Activated naive CD4-positive, alpha-beta T cell treated with anti-CD3 and anti-CD28 coated beads, Interleukin-2, amount 50 U/mL, for 72 hours (primary cell): ENCODE results near the gene PRPH. TPM values are rescaled to one million over a fixed set of nuclear protein-coding genes. Genes with fewer than 3 reads are reported as not detected.

ENCODE experiments used
- ATAC-seq, 2 donors: fragments of 150-1000 bp; cut with Tn5 transposase; 2 replicates each; pipeline ENCODE4 v1.10.0; 2021; ENCODE audit warnings: mild to moderate bottlenecking in 2 of 2, moderate library complexity in 2 of 2
- DNase-seq, 2 donors: peaks; one replicate each; pipeline ENCODE4 v3.0.0; 2021 to 2022; ENCODE audit warnings: low spot score in 2 of 2
- H3K27ac Mint-ChIP-seq, 2 donors: one replicate each; pipeline ENCODE4 v1.8.0; 2022; ENCODE audit warnings: mild to moderate bottlenecking in 2 of 2, mixed read lengths in 2 of 2
- H3K36me3 Mint-ChIP-seq, 2 donors: one replicate each; pipeline ENCODE4 v1.8.0; 2022; ENCODE audit warnings: mixed read lengths in 2 of 2
- H3K9me3 Mint-ChIP-seq, 2 donors: one replicate each; pipeline ENCODE4 v1.8.0; 2022; ENCODE audit warnings: mixed read lengths in 2 of 2
- total RNA-seq, 2 donors: library from RNA; stranded (reverse); gene quantifications; one replicate each; pipeline ENCODE4 v1.2.3, GENCODE V29; 2022

Gene PRPH
- total RNA-seq, 2 donors from 2014 or later = not detected

GRCh38 chr12:49345825-49346658 is 51.1 kb downstream of the PRPH start:
- Mint-ChIP-seq H3K27ac (no peak overlapping the region), H3K36me3 (no peaks in the 10 kb centered on the region), H3K9me3 (no peaks in the 10 kb centered on the region)
- DNase-seq (peak in 1 of 2 donors; percentile 47), ATAC-seq (no peak)

- Mint-ChIP-seq H3K9me3 (no peaks in the 10 kb centered on the region), H3K36me3 (no peaks in the 10 kb centered on the region), H3K27ac (no peak within 1 kb of the TSS)
- ATAC-seq = peak in 1 of 2 donors; percentile 15
- peak in 1 of 2 donors; percentile 55 for DNase-seq
Measured at GRCh38 chr12:49346659-49347310, 51.8 kb downstream of the PRPH start, which contains the start of gene DNAJC22. TSS of gene DNAJC22 (plus strand) at chr12:49346888. CDS start at chr12:49348873, 1,985 bp downstream.

GRCh38 chr12:49347311-49348193 is 52.6 kb downstream of the PRPH start:
- H3K27ac Mint-ChIP-seq = no peak overlapping the region
- no peaks in the 10 kb centered on the region for H3K9me3 Mint-ChIP-seq
- H3K36me3 Mint-ChIP-seq = no peaks in the 10 kb centered on the region
- DNase-seq (peak; percentile 66 to 93), ATAC-seq (peak; percentile 74 to 79)

Other genes with a start within 250 kb of the PRPH start
- 100 to 1,000 TPM in 1 of 2 donors, 10 to 100 TPM in 1; 67.7 to 110 TPM for gene KMT2D, start 234.4 kb upstream of the PRPH start, total RNA-seq
- gene RHEBL1, start 225.2 kb upstream of the PRPH start, total RNA-seq = 10 to 100 TPM; 12.7 to 19.7 TPM
- 1 to 10 TPM in 1 of 2 donors, under 1 TPM in 1; 0.19 to 1.0 TPM for gene DHH, start 200.3 kb upstream of the PRPH start, total RNA-seq
- gene LMBR1L, start 184.3 kb upstream of the PRPH start, total RNA-seq = 100 to 1,000 TPM in 1 of 2 donors, 10 to 100 TPM in 1; 64.0 to 134 TPM
- 1,000 to 10,000 TPM; 2,180 to 2,388 TPM for gene TUBA1B, start 163.8 kb upstream of the PRPH start, total RNA-seq
- gene TUBA1A, start 106.1 kb upstream of the PRPH start, total RNA-seq = 100 to 1,000 TPM in 1 of 2 donors, 10 to 100 TPM in 1; 37.7 to 106 TPM
- gene TUBA1C, start 30.1 kb upstream of the PRPH start, total RNA-seq = 100 to 1,000 TPM; 260 to 263 TPM
- 100 to 1,000 TPM in 1 of 2 donors, 10 to 100 TPM in 1; 67.4 to 134 TPM for gene TROAP, start 28.1 kb downstream of the PRPH start, total RNA-seq
- gene C1QL4, start 42.0 kb downstream of the PRPH start, total RNA-seq = not detected
- under 1 TPM; 0.06 to 0.11 TPM for gene DNAJC22, start 51.7 kb downstream of the PRPH start, total RNA-seq
- 10 to 100 TPM; 14.3 to 20.8 TPM for gene SPATS2, start 72.3 kb downstream of the PRPH start, total RNA-seq
- gene KCNH3, start 243.9 kb downstream of the PRPH start, total RNA-seq = 1 to 10 TPM in 1 of 2 donors, under 1 TPM in 1; 0.39 to 6.3 TPM